Upper lobe of left lung (tissue), 4 donors: ENCODE results near the gene KRTAP16-1.

Source experiments
- EP300 ChIP-seq, 4 donors: sonication (generic); formaldehyde crosslinking; IDR thresholded peaks; one replicate each; pipeline ENCODE4 v1.5.1; 2017; ENCODE audit warnings: antibody characterized with exemption in 4 of 4, control low read depth in 2 of 4
- POLR2A ChIP-seq, 4 donors: fragments of 450-650 bp; IDR thresholded peaks; one replicate each; pipeline ENCODE4 v1.5.1; 2016 to 2017; ENCODE audit warnings: antibody characterized with exemption in 4 of 4, mild to moderate bottlenecking in 2 of 4
- POLR2AphosphoS5 ChIP-seq, 2 donors: sonication (generic); formaldehyde crosslinking; IDR thresholded peaks; one replicate each; pipeline ENCODE4 v1.5.1; 2017; ENCODE audit warnings: antibody characterized with exemption in 2 of 2
- TF ChIP-seq, protein P1 (sequence below), 6 experiments: fragments of 450-650 bp in 4 of 6; fragments of 200-600 bp in 2 of 6; sonication (generic) in 2 of 6; IDR thresholded peaks; one replicate each; pipeline ENCODE4 v1.5.1; 2016 to 2019; ENCODE audit warnings: antibody characterized with exemption in 6 of 6

- TF ChIP-seq, protein P1, sequence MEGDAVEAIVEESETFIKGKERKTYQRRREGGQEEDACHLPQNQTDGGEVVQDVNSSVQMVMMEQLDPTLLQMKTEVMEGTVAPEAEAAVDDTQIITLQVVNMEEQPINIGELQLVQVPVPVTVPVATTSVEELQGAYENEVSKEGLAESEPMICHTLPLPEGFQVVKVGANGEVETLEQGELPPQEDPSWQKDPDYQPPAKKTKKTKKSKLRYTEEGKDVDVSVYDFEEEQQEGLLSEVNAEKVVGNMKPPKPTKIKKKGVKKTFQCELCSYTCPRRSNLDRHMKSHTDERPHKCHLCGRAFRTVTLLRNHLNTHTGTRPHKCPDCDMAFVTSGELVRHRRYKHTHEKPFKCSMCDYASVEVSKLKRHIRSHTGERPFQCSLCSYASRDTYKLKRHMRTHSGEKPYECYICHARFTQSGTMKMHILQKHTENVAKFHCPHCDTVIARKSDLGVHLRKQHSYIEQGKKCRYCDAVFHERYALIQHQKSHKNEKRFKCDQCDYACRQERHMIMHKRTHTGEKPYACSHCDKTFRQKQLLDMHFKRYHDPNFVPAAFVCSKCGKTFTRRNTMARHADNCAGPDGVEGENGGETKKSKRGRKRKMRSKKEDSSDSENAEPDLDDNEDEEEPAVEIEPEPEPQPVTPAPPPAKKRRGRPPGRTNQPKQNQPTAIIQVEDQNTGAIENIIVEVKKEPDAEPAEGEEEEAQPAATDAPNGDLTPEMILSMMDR (IDR thresholded peaks at IDR 0.05), result no peak
- TF ChIP-seq EP300 (IDR thresholded peaks at IDR 0.05), result no peak
- no peak for TF ChIP-seq POLR2A (IDR thresholded peaks at IDR 0.05)
- TF ChIP-seq POLR2AphosphoS5 (IDR thresholded peaks at IDR 0.05), result no peak
These were observed 23.1 kb upstream of the KRTAP16-1 start for GRCh38 chr17:41332239-41332638.
